Measurements from ENCODE around the gene C15orf40. TPM values are rescaled to one million over a fixed set of nuclear protein-coding genes. Genes with fewer than 3 reads are reported as not detected.
A peak's percentile ranks its signal among the peaks of the same experiment; 100 is the strongest.
"Not testable (repeated sequence)": the region's sequence is repeated elsewhere in the genome, so short reads cannot be mapped to it uniquely, and the experiment has no call there.

C15orf40 gene
- total RNA-seq, 3 donors from 2014 or later: 10.2 to 26.8 (median 14.6) TPM

DNA sequence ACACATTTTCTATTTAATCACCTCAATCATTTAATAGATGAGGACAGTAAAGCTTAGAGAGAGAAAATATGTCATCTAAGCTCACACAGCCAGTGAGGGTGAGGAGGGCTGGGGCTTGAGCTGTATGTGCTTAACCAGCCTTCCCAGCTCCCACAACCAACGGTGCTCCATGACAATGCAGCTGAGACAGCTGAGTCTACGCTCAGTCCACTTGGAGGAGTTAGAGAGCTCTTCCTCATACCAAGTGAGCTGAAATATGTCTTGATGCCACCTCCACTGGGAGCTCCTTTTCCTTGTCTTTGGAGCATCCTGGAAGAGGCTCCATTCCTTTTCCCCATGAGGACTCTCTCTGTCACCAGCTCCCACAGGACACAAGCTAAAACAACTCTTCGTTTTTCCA, 68.3 kb downstream of the C15orf40 start:
- TF ChIP-seq CTCF (IDR thresholded peaks at IDR 0.05) (peak in 1 of 3 donors; percentile 31), POLR2A (IDR thresholded peaks at IDR 0.05) (no peak)
- no peaks in the 10 kb centered on the region for H3K36me3 ChIP-seq
- no peak overlapping the region for H3K4me3 ChIP-seq
- no peak for DNase-seq (ENCODE audit: low spot score in 2 of 2)
- intact Hi-C loops (cut with DNase I; ENCODE audit: low total_unique reads): no loop called here
- H3K4me1 ChIP-seq: no peaks in the 10 kb centered on the region
- H3K9me3 ChIP-seq: no peaks in the 10 kb centered on the region
- peak overlapping the region; percentile 82 to 88 for H3K27ac ChIP-seq
- no peaks in the 10 kb centered on the region for H3K27me3 ChIP-seq

- TF ChIP-seq POLR2AphosphoS5 (IDR thresholded peaks at IDR 0.05): peak in 1 of 3 donors; percentile 38
- TF ChIP-seq CTCF (IDR thresholded peaks at IDR 0.05): no peak
- Histone ChIP-seq H3K9me3 (no peaks in the 10 kb centered on the region), H3K36me3 (no peaks in the 10 kb centered on the region), H3K27me3 (no peaks in the 10 kb centered on the region), H3K4me1 (no peaks in the 10 kb centered on the region), H3K4me3 (no peak overlapping the region), H3K27ac (peak overlapping the region; percentile 82 to 88)
- peak; percentile 88 to 96 for DNase-seq (ENCODE audit: low spot score in 2 of 2)
- intact Hi-C loops (cut with DNase I; ENCODE audit: low total_unique reads): no loop called here
These were observed 68.7 kb downstream of the C15orf40 start for GRCh38 chr15:82942691-82943090.

DNA sequence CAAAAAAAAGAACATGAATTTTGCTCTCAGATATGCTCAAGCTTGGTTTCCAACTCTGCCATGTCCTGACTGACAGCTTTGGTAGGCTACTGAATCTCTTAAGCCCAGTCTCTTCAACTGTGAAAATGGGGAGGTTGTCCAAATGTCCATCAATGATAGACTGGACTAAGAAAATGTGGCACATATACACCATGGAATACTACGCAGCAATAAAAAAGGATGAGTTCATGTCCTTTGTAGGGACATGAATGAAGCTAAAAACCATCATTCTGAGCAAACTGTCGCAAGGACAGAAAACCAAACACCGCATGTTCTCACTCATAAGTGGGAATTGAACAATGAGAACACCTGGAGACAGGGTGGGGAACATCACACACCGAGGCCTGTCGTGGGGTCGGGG, 71.8 kb downstream of the C15orf40 start:
- intact Hi-C loops (cut with DNase I; ENCODE audit: low total_unique reads); H3K36me3 ChIP-seq; H3K27me3 ChIP-seq; H3K9me3 ChIP-seq; H3K27ac ChIP-seq; H3K4me3 ChIP-seq; H3K4me1 ChIP-seq; DNase-seq (ENCODE audit: low spot score in 2 of 2): not testable (repeated sequence)

Other genes starting within 250 kb of the C15orf40 start
- 1 to 10 TPM in 1 of 3 donors, under 1 TPM in 1, not detected in 1; under 0.01 to 1.6 TPM for gene FSD2, start 205.6 kb downstream of the C15orf40 start, total RNA-seq
- gene WHAMM, start 202.0 kb downstream of the C15orf40 start, total RNA-seq: 10 to 100 TPM; 10.8 to 12.9 (median 11.0) TPM
- gene HOMER2, start 58.9 kb downstream of the C15orf40 start, total RNA-seq: 100 to 1,000 TPM in 1 of 3 donors, 10 to 100 TPM in 1, 1 to 10 TPM in 1; 6.1 to 295 (median 77.7) TPM
- 10 to 100 TPM; 14.9 to 32.3 (median 22.6) TPM for gene RAMAC, start 25.4 kb downstream of the C15orf40 start, total RNA-seq
- 10 to 100 TPM; 71.1 to 88.8 (median 87.5) TPM for gene BTBD1, start 55.6 kb upstream of the C15orf40 start, total RNA-seq
- 1 to 10 TPM; 6.4 to 8.5 (median 7.3) TPM for gene TM6SF1, start 96.0 kb upstream of the C15orf40 start, total RNA-seq
- 10 to 100 TPM; 19.0 to 42.4 (median 34.7) TPM for gene HDGFL3, start 196.2 kb upstream of the C15orf40 start, total RNA-seq

Data from breast epithelium (tissue), 4 donors.